ENCODE results near the gene TTC28.

Gene TTC28

DNA sequence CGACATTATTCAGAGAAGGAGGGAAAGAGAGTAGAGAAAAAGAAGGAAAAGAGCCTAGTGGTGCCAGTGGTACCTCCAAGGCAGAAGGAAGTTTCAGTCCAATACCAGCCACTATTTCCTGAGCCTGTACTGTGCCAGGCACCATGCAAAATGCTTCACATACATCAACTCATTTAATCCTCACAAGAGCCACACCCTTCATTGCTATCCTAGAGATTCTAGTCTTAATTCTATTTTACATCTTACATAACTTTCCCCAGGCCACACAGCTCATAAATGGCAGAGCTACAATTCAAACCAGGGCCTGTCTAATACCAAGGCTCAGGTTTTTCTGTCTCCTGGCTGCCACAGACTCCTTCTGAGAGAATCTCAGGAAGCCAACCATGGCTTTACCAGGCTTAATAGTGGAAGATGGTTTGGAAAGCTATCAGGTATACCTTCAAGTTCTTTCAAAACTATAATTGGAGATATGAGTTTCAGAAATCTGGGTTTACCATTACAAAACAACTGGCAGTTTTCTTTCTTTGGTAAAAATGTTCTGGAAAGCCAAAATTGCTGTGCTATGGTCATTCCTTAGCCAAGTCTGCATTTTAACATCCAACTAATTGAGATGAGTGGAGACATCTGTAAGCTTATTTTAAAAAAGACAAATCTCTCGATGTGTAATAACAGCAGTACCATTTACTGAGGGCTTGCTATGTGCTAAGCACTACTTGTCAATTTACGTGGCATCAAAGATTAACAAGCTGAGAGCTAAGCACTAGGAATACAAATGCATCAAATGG, 535.5 kb downstream of the TTC28 start:
- no peak overlapping the region for H2AFZ ChIP-seq (ENCODE audit: low read depth, low read length)
- 98% methylated on average over 2 of the region's 3 CpGs for WGBS
- peak overlapping the region in 1 of 2 experiments; percentile 38 for H2BK12ac ChIP-seq (ENCODE audit: low read length in 2 of 2)
- peaks cover 7% of the 10 kb centered on the region for H3K4me1 ChIP-seq (ENCODE audit: control insufficient read depth, insufficient read depth, low read depth, low read length)
- no peak overlapping the region for H3K27ac ChIP-seq (ENCODE audit: low read length, poor library complexity, severe bottlenecking)
- no peaks in the 10 kb centered on the region for H3K9me3 ChIP-seq (ENCODE audit: control insufficient read depth, low read length)
- no peak overlapping the region for H4K8ac ChIP-seq (ENCODE audit: low read length)
- no peak overlapping the region for H3K4me3 ChIP-seq (ENCODE audit: insufficient read depth in 1 of 2, low read depth in 1 of 2, low read length in 2 of 2)
- no peak overlapping the region for H2BK15ac ChIP-seq (ENCODE audit: low read depth, poor library complexity, severe bottlenecking)
- H3K14ac ChIP-seq (ENCODE audit: low read length in 2 of 2), result no peak overlapping the region
- no peak overlapping the region for H3K23ac ChIP-seq (ENCODE audit: low read length in 2 of 2)
- no peak overlapping the region for H2BK120ac ChIP-seq (ENCODE audit: low read depth, low read length)
- H3K4me2 ChIP-seq (ENCODE audit: low read length, poor library complexity, severe bottlenecking), result no peak overlapping the region
- H3K27me3 ChIP-seq (ENCODE audit: control insufficient read depth in 1 of 2, insufficient read depth in 1 of 2, low read length in 2 of 2), result no peaks in the 10 kb centered on the region
- no peak overlapping the region for H2BK5ac ChIP-seq (ENCODE audit: low read depth, low read length, poor library complexity, severe bottlenecking)
- H4K91ac ChIP-seq (ENCODE audit: low read length), result no peak overlapping the region
- peaks cover 4% of the 10 kb centered on the region for H3K79me1 ChIP-seq (replicated peaks; ENCODE audit: low read length, poor library complexity, severe bottlenecking)
- no peak for DNase-seq
- H3K4ac ChIP-seq (ENCODE audit: low read depth in 1 of 2, low read length in 2 of 2), result no peak overlapping the region
- no peaks in the 10 kb centered on the region for H3K36me3 ChIP-seq (ENCODE audit: control insufficient read depth in 1 of 2, insufficient read depth in 2 of 2, low read depth in 1 of 2, low read length in 2 of 2)
- no peak overlapping the region for H3K9ac ChIP-seq (ENCODE audit: low read length)
- peak overlapping the region; percentile 96 for H2AK5ac ChIP-seq (ENCODE audit: low read length, severe bottlenecking)
- H3K18ac ChIP-seq (ENCODE audit: low read depth in 1 of 2, low read length in 2 of 2), result no peak overlapping the region

- H3K4me2 ChIP-seq (ENCODE audit: low read length, poor library complexity, severe bottlenecking), result no peak overlapping the region
- H3K36me3 ChIP-seq (ENCODE audit: control insufficient read depth in 1 of 2, insufficient read depth in 2 of 2, low read depth in 1 of 2, low read length in 2 of 2), result no peaks in the 10 kb centered on the region
- no peak overlapping the region for H4K8ac ChIP-seq (ENCODE audit: low read length)
- H3K4me1 ChIP-seq (ENCODE audit: control insufficient read depth, insufficient read depth, low read depth, low read length), result peaks cover 7% of the 10 kb centered on the region
- no peaks in the 10 kb centered on the region for H3K9me3 ChIP-seq (ENCODE audit: control insufficient read depth, low read length)
- H3K18ac ChIP-seq (ENCODE audit: low read depth in 1 of 2, low read length in 2 of 2), result no peak overlapping the region
- H2BK120ac ChIP-seq (ENCODE audit: low read depth, low read length), result no peak overlapping the region
- no peak overlapping the region for H2AK5ac ChIP-seq (ENCODE audit: low read length, severe bottlenecking)
- H3K23ac ChIP-seq (ENCODE audit: low read length in 2 of 2), result no peak overlapping the region
- no peak overlapping the region for H2BK5ac ChIP-seq (ENCODE audit: low read depth, low read length, poor library complexity, severe bottlenecking)
- no peak for DNase-seq
- H4K91ac ChIP-seq (ENCODE audit: low read length), result no peak overlapping the region
- WGBS, result 100% methylated on average over 2 of the region's 2 CpGs
- no peak overlapping the region for H3K9ac ChIP-seq (ENCODE audit: low read length)
- peak overlapping the region in 1 of 2 experiments; percentile 21 for H3K4me3 ChIP-seq (ENCODE audit: insufficient read depth in 1 of 2, low read depth in 1 of 2, low read length in 2 of 2)
- H3K79me1 ChIP-seq (replicated peaks; ENCODE audit: low read length, poor library complexity, severe bottlenecking), result peaks cover 4% of the 10 kb centered on the region
- no peak overlapping the region for H2AFZ ChIP-seq (ENCODE audit: low read depth, low read length)
- no peak overlapping the region for H3K4ac ChIP-seq (ENCODE audit: low read depth in 1 of 2, low read length in 2 of 2)
- H3K27ac ChIP-seq (ENCODE audit: low read length, poor library complexity, severe bottlenecking), result peak overlapping the region; percentile 79
- no peaks in the 10 kb centered on the region for H3K27me3 ChIP-seq (ENCODE audit: control insufficient read depth in 1 of 2, insufficient read depth in 1 of 2, low read length in 2 of 2)
- H3K14ac ChIP-seq (ENCODE audit: low read length in 2 of 2), result no peak overlapping the region
- no peak overlapping the region for H2BK12ac ChIP-seq (ENCODE audit: low read length in 2 of 2)
- H2BK15ac ChIP-seq (ENCODE audit: low read depth, poor library complexity, severe bottlenecking), result no peak overlapping the region
Observed at GRCh38 chr22:28143241-28143865, 536.3 kb downstream of the TTC28 start.

DNA sequence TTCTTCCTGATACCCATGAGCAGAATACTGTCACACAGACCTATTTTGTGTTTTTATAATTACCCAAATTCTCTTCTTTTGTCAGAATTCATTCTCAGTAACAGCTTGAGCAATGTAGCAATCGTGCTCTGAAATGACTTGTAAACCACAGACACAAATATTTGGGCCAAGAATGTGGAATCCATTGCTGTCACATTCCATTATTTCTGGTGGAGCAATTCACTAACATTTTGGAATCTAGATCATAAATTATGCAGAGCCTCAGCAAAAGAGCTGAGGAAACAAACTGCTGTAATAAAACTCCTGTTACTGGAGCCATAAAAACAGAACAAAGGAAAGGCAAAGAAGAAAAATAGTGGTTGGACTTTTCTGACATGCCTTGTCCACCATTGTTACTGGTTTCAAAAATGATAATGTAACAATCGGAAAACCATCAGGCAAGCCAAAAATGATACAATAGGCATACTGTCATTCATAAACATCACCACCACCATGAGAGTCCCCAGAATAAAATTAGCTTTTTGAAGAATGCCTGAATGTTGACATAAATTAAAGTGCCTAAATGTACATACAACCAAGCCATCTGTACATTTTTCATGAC, 537.2 kb downstream of the TTC28 start:
- Histone ChIP-seq H3K4me2 (ENCODE audit: low read length, poor library complexity, severe bottlenecking) (no peak overlapping the region), H2BK120ac (ENCODE audit: low read depth, low read length) (no peak overlapping the region), H3K9me3 (ENCODE audit: control insufficient read depth, low read length) (peaks cover 2% of the 10 kb centered on the region), H2BK12ac (ENCODE audit: low read length in 2 of 2) (no peak overlapping the region), H2AFZ (ENCODE audit: low read depth, low read length) (no peak overlapping the region), H3K4ac (ENCODE audit: low read depth in 1 of 2, low read length in 2 of 2) (no peak overlapping the region), H4K91ac (ENCODE audit: low read length) (no peak overlapping the region), H4K8ac (ENCODE audit: low read length) (peak overlapping the region; percentile 47), H3K4me1 (ENCODE audit: control insufficient read depth, insufficient read depth, low read depth, low read length) (peaks cover 7% of the 10 kb centered on the region), H3K36me3 (ENCODE audit: control insufficient read depth in 1 of 2, insufficient read depth in 2 of 2, low read depth in 1 of 2, low read length in 2 of 2) (no peaks in the 10 kb centered on the region), H2BK15ac (ENCODE audit: low read depth, poor library complexity, severe bottlenecking) (no peak overlapping the region), H2BK5ac (ENCODE audit: low read depth, low read length, poor library complexity, severe bottlenecking) (peak overlapping the region; percentile 15), H3K23ac (ENCODE audit: low read length in 2 of 2) (no peak overlapping the region), H3K79me1 (replicated peaks; ENCODE audit: low read length, poor library complexity, severe bottlenecking) (peaks cover 6% of the 10 kb centered on the region), H3K27me3 (ENCODE audit: control insufficient read depth in 1 of 2, insufficient read depth in 1 of 2, low read length in 2 of 2) (no peaks in the 10 kb centered on the region), H3K14ac (ENCODE audit: low read length in 2 of 2) (no peak overlapping the region), H3K27ac (ENCODE audit: low read length, poor library complexity, severe bottlenecking) (peak overlapping the region; percentile 92), H3K4me3 (ENCODE audit: insufficient read depth in 1 of 2, low read depth in 1 of 2, low read length in 2 of 2) (peak overlapping the region in 1 of 2 experiments; percentile 68), H2AK5ac (ENCODE audit: low read length, severe bottlenecking) (peak overlapping the region; percentile 88), H3K9ac (ENCODE audit: low read length) (peak overlapping the region; percentile 86), H3K18ac (ENCODE audit: low read depth in 1 of 2, low read length in 2 of 2) (peak overlapping the region in 1 of 2 experiments; percentile 5)
- DNase-seq, result peak; percentile 80
- WGBS, result 44% methylated on average over 2 of the region's 2 CpGs

- H3K27ac ChIP-seq (ENCODE audit: low read length, poor library complexity, severe bottlenecking), result peak overlapping the region; percentile 51
- peak overlapping the region; percentile 86 for H3K9ac ChIP-seq (ENCODE audit: low read length)
- H3K4me1 ChIP-seq (ENCODE audit: control insufficient read depth, insufficient read depth, low read depth, low read length), result peaks cover 7% of the 10 kb centered on the region
- no peak overlapping the region for H3K23ac ChIP-seq (ENCODE audit: low read length in 2 of 2)
- no peak overlapping the region for H2BK12ac ChIP-seq (ENCODE audit: low read length in 2 of 2)
- H4K8ac ChIP-seq (ENCODE audit: low read length), result no peak overlapping the region
- no peaks in the 10 kb centered on the region for H3K36me3 ChIP-seq (ENCODE audit: control insufficient read depth in 1 of 2, insufficient read depth in 2 of 2, low read depth in 1 of 2, low read length in 2 of 2)
- no peak overlapping the region for H2AFZ ChIP-seq (ENCODE audit: low read depth, low read length)
- peaks cover 10% of the 10 kb centered on the region for H3K9me3 ChIP-seq (ENCODE audit: control insufficient read depth, low read length)
- H3K4me2 ChIP-seq (ENCODE audit: low read length, poor library complexity, severe bottlenecking), result no peak overlapping the region
- H3K18ac ChIP-seq (ENCODE audit: low read depth in 1 of 2, low read length in 2 of 2), result no peak overlapping the region
- H2BK5ac ChIP-seq (ENCODE audit: low read depth, low read length, poor library complexity, severe bottlenecking), result no peak overlapping the region
- no peak overlapping the region for H3K4ac ChIP-seq (ENCODE audit: low read depth in 1 of 2, low read length in 2 of 2)
- peaks cover 6% of the 10 kb centered on the region for H3K79me1 ChIP-seq (replicated peaks; ENCODE audit: low read length, poor library complexity, severe bottlenecking)
- H3K27me3 ChIP-seq (ENCODE audit: control insufficient read depth in 1 of 2, insufficient read depth in 1 of 2, low read length in 2 of 2), result no peaks in the 10 kb centered on the region
- H3K4me3 ChIP-seq (ENCODE audit: insufficient read depth in 1 of 2, low read depth in 1 of 2, low read length in 2 of 2), result peak overlapping the region in 1 of 2 experiments; percentile 68
- DNase-seq, result peak; percentile 75
- no peak overlapping the region for H3K14ac ChIP-seq (ENCODE audit: low read length in 2 of 2)
- 0% methylated on average over 2 of the region's 2 CpGs for WGBS
- H2BK120ac ChIP-seq (ENCODE audit: low read depth, low read length), result no peak overlapping the region
- no peak overlapping the region for H4K91ac ChIP-seq (ENCODE audit: low read length)
- no peak overlapping the region for H2AK5ac ChIP-seq (ENCODE audit: low read length, severe bottlenecking)
- H2BK15ac ChIP-seq (ENCODE audit: low read depth, poor library complexity, severe bottlenecking), result no peak overlapping the region
Observed at GRCh38 chr22:28141614-28142013, 538.0 kb downstream of the TTC28 start.
